ENCODE data around the gene CLDN11.

The CLDN11 gene

DNA sequence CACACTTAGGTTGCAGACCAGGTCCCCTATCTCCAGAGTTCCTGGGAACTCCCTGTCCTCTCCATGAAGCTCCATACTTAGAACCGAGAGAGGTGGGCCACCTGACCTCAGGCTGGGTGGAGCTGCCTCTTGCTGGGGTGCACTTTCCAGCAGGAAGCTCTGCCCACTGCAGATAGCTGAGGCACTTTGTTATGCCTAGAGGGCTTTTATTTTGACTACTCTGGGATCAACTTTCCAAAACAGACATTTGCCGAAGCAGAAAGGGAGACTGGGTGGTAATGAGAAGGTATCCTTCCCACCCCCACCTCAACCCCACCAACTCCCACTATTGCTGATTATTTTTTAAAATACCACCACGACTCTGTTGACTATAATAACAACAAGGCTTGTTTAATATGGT, 54.7 kb downstream of the CLDN11 start:
- DNase-seq = no peak

GRCh38 chr3:170475092-170475685, 56.5 kb downstream of the CLDN11 start:
- no peak for DNase-seq

DNA sequence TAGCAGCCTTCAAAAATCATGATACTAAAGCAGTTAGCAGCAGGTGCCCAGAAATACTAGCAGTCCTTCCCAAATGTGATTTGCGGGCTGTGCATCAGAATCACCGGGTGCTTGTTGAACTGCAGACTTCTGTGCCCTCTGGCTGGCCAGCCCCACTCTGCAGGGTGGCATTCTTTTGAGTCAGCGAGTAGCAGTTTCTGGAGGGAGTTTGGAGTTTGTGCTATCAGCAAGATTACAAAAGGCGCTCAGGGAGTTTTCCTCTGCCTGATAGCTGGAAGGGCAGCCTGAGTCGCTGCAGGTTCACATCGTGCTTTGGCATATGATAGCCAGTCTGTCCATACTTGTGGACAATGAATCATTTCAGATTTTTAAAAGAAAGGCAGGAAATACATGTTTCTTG, 57.6 kb downstream of the CLDN11 start:
- no peak for DNase-seq

DNA sequence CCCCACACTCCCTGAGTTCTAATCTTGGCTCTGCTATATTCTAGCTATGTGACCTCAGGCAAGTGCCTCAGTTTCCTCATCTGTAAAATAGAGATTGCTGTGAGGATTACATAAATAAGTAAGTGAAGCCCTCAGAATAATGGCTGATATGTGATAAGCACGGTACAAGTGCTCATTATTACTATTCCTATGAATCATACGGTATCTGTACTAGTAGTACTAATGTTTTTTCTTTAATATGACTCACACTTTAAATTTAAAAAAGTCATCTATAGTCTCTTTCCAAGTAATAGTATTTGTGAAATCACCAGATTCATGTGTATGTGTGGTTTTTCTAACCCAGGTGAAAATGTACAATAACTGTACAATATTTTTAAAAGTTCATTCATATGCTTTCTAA, 58.7 kb downstream of the CLDN11 start:
- no peak for DNase-seq

DNA sequence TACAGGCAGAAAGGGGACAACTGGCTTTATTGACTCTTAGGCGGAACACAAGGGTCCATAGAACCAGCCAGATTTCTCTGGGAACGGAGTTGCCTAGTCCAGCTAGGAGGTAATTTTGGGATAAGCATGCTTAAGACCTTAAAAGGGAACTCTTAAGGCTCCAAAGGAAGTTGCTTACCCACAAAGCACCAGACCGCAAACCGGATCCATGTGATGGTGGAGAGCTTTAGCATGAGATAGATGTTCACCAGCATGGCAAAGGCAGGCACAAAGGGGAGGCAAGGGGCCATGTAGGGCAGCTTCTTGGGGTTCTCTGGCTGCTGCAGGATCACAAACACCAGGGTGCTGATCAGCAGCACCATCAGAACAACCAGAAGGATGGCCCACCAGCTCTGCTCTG, 61.4 kb downstream of the CLDN11 start:
- DNase-seq = no peak

- DNase-seq = no peak
Observed at GRCh38 chr3:170482199-170482598, 63.5 kb downstream of the CLDN11 start.

DNA sequence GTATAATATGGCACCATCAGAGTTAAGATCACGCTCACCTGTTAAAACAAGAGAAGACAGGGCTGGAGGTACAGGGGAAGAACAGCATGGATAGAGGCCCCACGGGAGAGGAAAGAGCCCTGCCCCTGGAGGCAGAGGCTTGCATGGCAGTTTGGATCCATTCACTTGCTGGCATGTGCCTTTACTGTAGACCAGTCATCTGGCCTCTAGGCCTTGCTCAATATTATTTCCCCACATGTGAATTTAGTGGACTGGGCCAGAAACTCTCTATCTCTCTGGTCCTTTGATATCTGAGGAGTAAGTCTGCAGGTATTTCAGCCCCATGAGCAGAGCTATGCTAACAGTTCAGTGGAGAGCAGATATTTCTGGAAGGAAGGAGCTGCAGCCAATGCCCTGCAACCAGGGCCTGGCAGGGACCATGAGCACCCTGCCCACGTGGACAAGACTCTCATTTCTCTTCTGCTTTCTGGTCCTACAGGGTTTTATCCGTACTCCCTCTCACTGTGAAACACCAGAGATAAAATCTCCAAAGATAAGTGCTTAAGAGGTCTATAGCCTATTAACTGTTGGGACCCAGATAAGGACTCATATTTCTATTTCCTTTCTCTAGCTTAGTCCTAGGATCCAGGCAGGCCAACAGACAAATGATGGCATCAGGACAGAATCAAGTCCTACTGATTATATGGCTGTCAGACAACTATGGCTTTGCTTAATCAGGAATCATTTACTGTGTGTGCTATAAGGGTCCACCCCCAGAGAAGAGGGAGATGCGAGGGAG, 65.0 kb downstream of the CLDN11 start:
- no peak for DNase-seq
